22Rv1 (cell line): ENCODE measurements around the gene TMEM43.

ENCODE experiments used
- H3K27ac ChIP-seq: fragments of 450-650 bp; 2 replicates; pipeline ENCODE4 v1.5.1; 2017
- CTCF ChIP-seq: fragments of 450-650 bp; IDR thresholded peaks from 2 replicates; pipeline ENCODE4 v1.5.1; 2017; ENCODE audit warnings: mild to moderate bottlenecking
- ZFX ChIP-seq: fragments of 450-650 bp; IDR thresholded peaks from 2 replicates; pipeline ENCODE4 v1.6.1; 2017; ENCODE audit warnings: antibody characterized with exemption, borderline replicate concordance

TMEM43 gene

GRCh38 chr3:14137004-14137403 is 12.2 kb downstream of the TMEM43 start:
- no peak overlapping the region for H3K27ac ChIP-seq
- TF ChIP-seq ZFX, result no peak
- TF ChIP-seq CTCF, result no peak

GRCh38 chr3:14137445-14137844 is 12.6 kb downstream of the TMEM43 start:
- no peak overlapping the region for H3K27ac ChIP-seq
- TF ChIP-seq ZFX (no peak), CTCF (no peak)

- TF ChIP-seq ZFX (no peak), CTCF (no peak)
Measured at GRCh38 chr3:14138109-14138877, 13.4 kb downstream of the TMEM43 start.

GRCh38 chr3:14138878-14139655 is 14.2 kb downstream of the TMEM43 start:
- no peak overlapping the region for H3K27ac ChIP-seq
- no peak for TF ChIP-seq ZFX
- no peak for TF ChIP-seq CTCF

More at GRCh38 chr3:14138109-14138877, 13.4 kb downstream of the TMEM43 start:
- H3K27ac ChIP-seq, result no peak overlapping the region

- H3K27ac ChIP-seq, result no peak overlapping the region
- TF ChIP-seq ZFX (no peak), CTCF (no peak)
Measured at GRCh38 chr3:14139771-14140170, 14.9 kb downstream of the TMEM43 start.

- TF ChIP-seq CTCF (no peak), ZFX (no peak)
- no peak overlapping the region for H3K27ac ChIP-seq
Measured at GRCh38 chr3:14140668-14141067, 15.8 kb downstream of the TMEM43 start.

- no peak for TF ChIP-seq ZFX
- no peak for TF ChIP-seq CTCF
- no peak overlapping the region for H3K27ac ChIP-seq
Measured at GRCh38 chr3:14141144-14141543, 16.3 kb downstream of the TMEM43 start.
